Ectodermal cell (in vitro differentiated cells): ENCODE measurements around the gene SMIM44.
A peak's percentile ranks its signal among the peaks of the same experiment; 100 is the strongest.
"Not testable (repeated sequence)": the region's sequence is repeated elsewhere in the genome, so short reads cannot be mapped to it uniquely, and the experiment has no call there.

Source experiments
- H3K27ac ChIP-seq: 2 replicates; pipeline ENCODE4 v1.7.0; 2013; ENCODE audit warnings: mild to moderate bottlenecking, low read depth, low read length; ENCODE audit not compliant: insufficient read depth, poor library complexity, severe bottlenecking
- H3K27me3 ChIP-seq: 2 replicates; pipeline ENCODE4 v1.7.0; 2013; ENCODE audit warnings: mild to moderate bottlenecking, low read length; ENCODE audit not compliant: insufficient read depth, control insufficient read depth, poor library complexity, severe bottlenecking
- H3K36me3 ChIP-seq: one replicate; pipeline ENCODE4 v1.7.0; 2013; ENCODE audit warnings: low read length; ENCODE audit not compliant: control insufficient read depth, insufficient read depth
- H3K4me1 ChIP-seq: one replicate; pipeline ENCODE4 v1.7.0; 2013; ENCODE audit warnings: low read length; ENCODE audit not compliant: control insufficient read depth, insufficient read depth
- H3K4me3 ChIP-seq: 2 replicates; pipeline ENCODE4 v1.7.0; 2013; ENCODE audit warnings: low read depth, low read length, control low read depth; ENCODE audit not compliant: insufficient read depth
- H3K9me3 ChIP-seq: 2 replicates; pipeline ENCODE4 v1.7.0; 2013; ENCODE audit warnings: mild to moderate bottlenecking, low read length, moderate library complexity; ENCODE audit not compliant: control insufficient read depth
- WGBS, 2 experiments: methylation state at CpG; one replicate each; pipeline ENCODE4 v1.1.7; 2013; ENCODE audit warnings: missing lambda C conversion rate in 2 of 2; 5-methylcytosine and 5-hydroxymethylcytosine counted together

The SMIM44 gene

GRCh38 chr19:3509566-3509989 is 26.3 kb upstream of the SMIM44 start:
- H3K9me3 ChIP-seq: no peaks in the 10 kb centered on the region
- H3K36me3 ChIP-seq: peaks cover 13% of the 10 kb centered on the region
- H3K27ac ChIP-seq: no peak overlapping the region
- no peaks in the 10 kb centered on the region for H3K27me3 ChIP-seq
- no peak overlapping the region for H3K4me3 ChIP-seq
- no peaks in the 10 kb centered on the region for H3K4me1 ChIP-seq
- WGBS, 2 experiments: 95 to 96% methylated on average over 15 of the region's 15 CpGs

DNA sequence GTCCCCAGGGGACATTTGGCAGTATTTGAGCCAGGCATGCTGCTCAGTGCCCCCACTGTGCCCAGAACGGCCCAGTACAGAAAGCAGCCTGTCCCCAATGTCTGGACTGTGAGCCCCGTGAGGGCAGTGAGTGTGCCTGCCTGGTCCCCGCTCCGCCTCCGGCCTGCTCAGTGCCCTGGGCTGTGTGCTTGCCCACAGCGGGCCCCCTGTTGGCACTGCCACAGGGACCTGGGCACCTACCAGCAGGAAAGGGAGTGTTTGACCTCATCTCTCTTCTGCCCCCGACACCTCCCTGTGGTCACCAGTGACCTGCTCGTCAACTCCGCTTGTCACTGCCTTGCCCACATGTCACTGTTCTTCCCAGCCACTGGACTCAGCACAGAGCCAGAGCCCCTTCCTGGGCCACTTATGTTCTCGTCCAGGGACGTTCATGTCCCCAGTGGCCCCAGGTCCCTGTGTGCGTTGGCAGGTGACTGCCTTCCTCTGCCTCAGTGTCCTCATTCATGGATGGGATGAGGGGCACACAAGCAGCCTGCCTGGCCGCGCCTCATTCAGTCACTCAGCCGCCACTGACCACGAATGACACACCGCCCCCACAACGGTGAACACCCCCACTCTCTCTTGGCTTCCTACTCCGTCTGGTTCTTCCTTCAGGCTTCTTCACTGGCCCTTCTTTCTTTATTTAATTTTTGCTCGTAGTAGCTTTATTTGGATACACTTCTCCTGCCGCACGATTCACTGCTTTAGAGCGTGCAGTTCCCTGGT is 25.7 kb upstream of the SMIM44 start:
- no peak overlapping the region for H3K27ac ChIP-seq
- H3K4me3 ChIP-seq: no peak overlapping the region
- 96% methylated on average over 23 of the region's 23 CpGs for WGBS, 2 experiments
- H3K9me3 ChIP-seq: no peaks in the 10 kb centered on the region
- no peaks in the 10 kb centered on the region for H3K27me3 ChIP-seq
- H3K4me1 ChIP-seq: no peaks in the 10 kb centered on the region
- peaks cover 13% of the 10 kb centered on the region for H3K36me3 ChIP-seq

GRCh38 chr19:3508121-3508661 is 24.9 kb upstream of the SMIM44 start:
- H3K4me1 ChIP-seq, H3K4me3 ChIP-seq, H3K27ac ChIP-seq, H3K27me3 ChIP-seq, H3K9me3 ChIP-seq: not testable (repeated sequence)
- H3K36me3 ChIP-seq: peaks cover 13% of the 10 kb centered on the region
- 88 to 91% methylated on average over 18 of the region's 18 CpGs for WGBS, 2 experiments

- peak overlapping the region; percentile 89 for H3K4me3 ChIP-seq
- no peaks in the 10 kb centered on the region for H3K9me3 ChIP-seq
- WGBS, 2 experiments: 9 to 12% methylated on average over 30 to 31 of the region's 31 CpGs
- H3K4me1 ChIP-seq: no peaks in the 10 kb centered on the region
- H3K27ac ChIP-seq: no peak overlapping the region
- H3K27me3 ChIP-seq: no peaks in the 10 kb centered on the region
- H3K36me3 ChIP-seq: peaks cover 13% of the 10 kb centered on the region
These were observed 24.3 kb upstream of the SMIM44 start for GRCh38 chr19:3507371-3508120.

DNA sequence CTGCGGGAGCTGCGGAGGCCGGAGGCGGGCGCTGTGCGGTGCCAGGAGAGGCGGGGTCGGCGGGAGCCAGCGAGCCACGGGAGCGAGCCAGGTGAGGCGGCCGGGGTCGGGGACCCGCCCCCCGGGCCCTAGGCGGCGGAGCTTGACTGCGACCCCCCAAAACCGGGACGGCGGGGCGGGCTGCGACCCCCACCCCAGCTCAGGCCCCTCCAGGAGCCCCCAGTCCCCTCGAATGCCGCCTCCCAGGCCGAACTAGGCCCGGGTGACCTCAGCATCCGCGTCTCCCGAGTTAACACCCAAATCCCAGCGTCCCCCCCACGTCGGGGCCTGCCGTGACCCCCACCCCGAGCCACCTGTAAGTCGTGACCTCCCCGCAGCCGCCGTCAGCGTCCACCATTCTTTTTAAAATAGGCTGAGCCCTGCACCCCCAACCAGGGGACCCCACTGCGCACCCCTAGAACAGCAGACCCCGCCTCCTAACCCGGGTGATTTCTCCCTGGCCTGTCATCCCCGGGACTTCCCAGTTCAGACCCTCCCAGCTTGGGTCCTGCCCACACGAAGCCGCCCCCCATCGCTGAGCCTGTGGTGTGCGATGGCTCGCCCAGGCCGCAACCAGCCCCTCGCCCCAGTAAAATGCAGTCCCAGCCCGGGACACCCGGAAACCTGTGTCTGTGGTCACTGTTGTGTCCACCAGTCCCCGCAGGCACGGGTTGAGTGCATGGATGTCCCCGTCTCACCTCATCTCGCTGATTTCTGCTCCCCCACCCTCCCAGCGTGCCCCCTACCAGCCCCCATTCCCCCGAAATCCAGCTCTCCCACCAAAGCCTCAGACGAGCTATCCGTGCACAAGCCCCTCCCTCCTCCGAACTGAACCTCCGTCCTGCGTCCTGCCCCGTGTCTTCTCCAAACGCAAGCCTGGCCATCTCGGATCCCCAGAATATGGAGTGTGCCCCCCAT is 23.4 kb upstream of the SMIM44 start:
- peak overlapping the region; percentile 89 for H3K4me3 ChIP-seq
- H3K27ac ChIP-seq: no peak overlapping the region
- H3K4me1 ChIP-seq: no peaks in the 10 kb centered on the region
- 0% methylated on average over 68 to 69 of the region's 69 CpGs for WGBS, 2 experiments
- H3K9me3 ChIP-seq: no peaks in the 10 kb centered on the region
- H3K27me3 ChIP-seq: no peaks in the 10 kb centered on the region
- peaks cover 8% of the 10 kb centered on the region for H3K36me3 ChIP-seq

DNA sequence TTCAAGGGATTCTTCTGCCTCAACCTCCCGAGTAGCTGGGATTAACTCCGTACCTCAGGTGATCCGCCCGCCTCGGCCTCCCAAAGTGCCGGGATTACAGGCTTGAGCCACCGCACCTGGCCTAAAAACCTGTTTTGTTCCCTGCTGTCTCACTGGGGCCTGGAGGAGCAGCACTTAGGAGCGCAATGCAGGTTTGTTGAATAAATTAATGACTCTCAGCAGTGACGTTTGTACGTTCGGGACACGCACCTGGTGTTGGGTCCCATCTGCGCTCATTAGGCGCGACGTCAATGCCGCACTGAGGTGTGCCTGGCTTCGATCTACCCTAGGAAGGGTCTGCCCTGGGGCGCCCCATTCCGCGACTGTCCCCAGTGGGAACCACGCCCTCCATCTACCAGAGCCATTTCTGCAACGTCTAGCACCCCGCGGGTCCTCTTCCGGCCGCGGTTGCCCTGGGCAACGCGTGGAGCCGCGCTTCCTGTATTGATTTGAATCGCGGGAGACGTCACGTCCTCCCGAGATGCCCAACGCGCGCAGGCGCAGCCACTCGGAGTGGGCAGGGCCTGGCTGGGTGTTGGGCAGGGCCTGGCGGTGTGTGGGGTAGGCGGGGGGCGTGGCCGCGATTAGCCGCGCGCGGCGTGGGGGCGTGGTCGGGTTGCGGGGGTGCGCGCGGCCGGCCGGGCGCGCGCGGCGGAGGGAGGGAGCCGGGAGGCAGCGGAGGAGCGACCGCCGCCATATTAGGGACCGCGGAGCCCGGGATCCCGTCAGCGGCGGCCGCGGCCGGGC is 22.6 kb upstream of the SMIM44 start, which contains the start of gene FZR1:
TSS of gene FZR1 (plus strand) at position 714 of the 786 bp plus-strand sequence. CDS start 16,679 bp downstream, outside the sequence.
- Histone ChIP-seq H3K4me3 (peak within 1 kb of the TSS; percentile 89), H3K27me3 (no peaks in the 10 kb centered on the region), H3K9me3 (no peaks in the 10 kb centered on the region), H3K36me3 (peaks cover 8% of the 10 kb centered on the region), H3K27ac (peak within 1 kb of the TSS; percentile 46), H3K4me1 (no peaks in the 10 kb centered on the region)
- 8% methylated on average over 79 of the region's 79 CpGs for WGBS, 2 experiments

- Histone ChIP-seq H3K9me3 (no peaks in the 10 kb centered on the region), H3K4me3 (no peak overlapping the region), H3K27ac (no peak overlapping the region), H3K4me1 (peaks cover 2% of the 10 kb centered on the region), H3K27me3 (no peaks in the 10 kb centered on the region), H3K36me3 (peaks cover 6% of the 10 kb centered on the region)
- WGBS, 2 experiments: 95 to 96% methylated on average over 5 of the region's 5 CpGs
These were observed 21.5 kb upstream of the SMIM44 start for GRCh38 chr19:3504735-3505134.

DNA sequence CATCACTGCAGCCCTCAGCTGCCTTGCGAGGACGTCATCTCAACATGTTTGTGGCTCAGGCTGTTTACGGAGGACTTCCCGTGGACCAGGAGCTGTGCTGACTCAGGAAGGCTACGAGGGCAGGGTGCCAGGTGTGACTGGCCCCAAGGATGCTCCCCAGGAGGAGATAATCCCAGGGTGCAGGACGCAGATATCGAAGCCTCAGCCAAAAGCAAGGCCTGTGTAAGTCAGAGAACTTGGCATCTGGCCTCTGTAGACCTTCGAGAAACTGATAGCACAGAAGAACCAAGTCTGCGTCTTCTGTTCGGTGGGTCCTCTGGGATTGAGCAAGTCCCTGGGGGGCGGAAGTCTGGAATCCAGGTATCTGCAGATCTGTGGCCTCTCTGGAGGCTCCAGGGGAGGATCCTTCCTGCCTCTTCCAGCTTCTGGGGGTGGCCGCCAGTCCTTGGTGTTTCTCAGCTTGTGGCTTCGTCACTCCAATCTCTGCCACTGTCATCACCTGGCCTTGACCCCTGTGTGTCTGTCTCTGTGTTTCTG is 19.9 kb upstream of the SMIM44 start:
- H3K36me3 ChIP-seq: no peaks in the 10 kb centered on the region
- H3K27ac ChIP-seq: no peak overlapping the region
- peaks cover 3% of the 10 kb centered on the region for H3K4me1 ChIP-seq
- 92% methylated on average over 13 of the region's 13 CpGs for whole genome bisulfite sequencing, 2 experiments
- no peaks in the 10 kb centered on the region for H3K9me3 ChIP-seq
- no peak overlapping the region for H3K4me3 ChIP-seq
- no peaks in the 10 kb centered on the region for H3K27me3 ChIP-seq

- H3K36me3 ChIP-seq: no peaks in the 10 kb centered on the region
- 92 to 94% methylated on average over 3 of the region's 3 CpGs for WGBS, 2 experiments
- peaks cover 3% of the 10 kb centered on the region for H3K4me1 ChIP-seq
- no peak overlapping the region for H3K4me3 ChIP-seq
- H3K27ac ChIP-seq: no peak overlapping the region
- no peaks in the 10 kb centered on the region for H3K27me3 ChIP-seq
- no peaks in the 10 kb centered on the region for H3K9me3 ChIP-seq
These were observed 18.5 kb upstream of the SMIM44 start for GRCh38 chr19:3501780-3502179.
